Neural cell (in vitro differentiated cells): ENCODE results near the gene LDLRAD4. TPM values are rescaled to one million over a fixed set of nuclear protein-coding genes. Genes with fewer than 3 reads are reported as not detected.
A peak's percentile ranks its signal among the peaks of the same experiment; 100 is the strongest.

Experiments
- H2AFZ ChIP-seq: fragments of 200-600, 300-800 bp; sonication (generic), shearing (Covaris generic); 2 replicates; pipeline ENCODE4 v1.6.0; 2014; ENCODE audit warnings: low read depth, mild to moderate bottlenecking, antibody characterized with exemption, low read length, moderate library complexity
- H3F3A ChIP-seq: fragments of 200-600 bp; shearing (Covaris generic); 2 replicates; pipeline ENCODE4 v1.6.1; 2016; ENCODE audit warnings: mild to moderate bottlenecking, moderate library complexity, mixed read lengths, antibody characterized with exemption, low read length; ENCODE audit not compliant: insufficient read depth, poor library complexity, severe bottlenecking
- H3K27ac ChIP-seq: fragments of 200-600, 300-800 bp; sonication (generic), shearing (Covaris generic); 2 replicates; pipeline ENCODE4 v1.5.1; 2014; ENCODE audit warnings: mild to moderate bottlenecking, low read length, moderate library complexity
- H3K27me3 ChIP-seq: fragments of 300-800, 200-600 bp; sonication (generic), shearing (Covaris generic); 2 replicates; pipeline ENCODE4 v1.6.0; 2014; ENCODE audit warnings: mild to moderate bottlenecking, low read depth, low read length, moderate library complexity; ENCODE audit not compliant: insufficient read depth
- H3K36me3 ChIP-seq: fragments of 300-800, 200-600 bp; sonication (generic), shearing (Covaris generic); 2 replicates; pipeline ENCODE4 v1.5.1; 2014; ENCODE audit warnings: mild to moderate bottlenecking, antibody characterized with exemption, low read length, moderate library complexity; ENCODE audit not compliant: insufficient read depth
- H3K4me2 ChIP-seq: fragments of 300-800, 200-600 bp; sonication (generic), shearing (Covaris generic); 2 replicates; pipeline ENCODE4 v1.6.0; 2014; ENCODE audit warnings: mild to moderate bottlenecking, low read length
- H3K4me3 ChIP-seq: fragments of 300-800, 200-600 bp; sonication (generic), shearing (Covaris generic); 2 replicates; pipeline ENCODE4 v1.5.1; 2014; ENCODE audit warnings: mild to moderate bottlenecking, low read length, moderate library complexity
- H3K79me2 ChIP-seq: fragments of 200-600 bp; shearing (Covaris generic); replicated peaks from 2 replicates; pipeline ENCODE4 v1.6.0; 2014; ENCODE audit warnings: mild to moderate bottlenecking, low read length, moderate library complexity; ENCODE audit not compliant: insufficient read depth
- H3K9ac ChIP-seq: fragments of 300-800, 200-600 bp; sonication (generic), shearing (Covaris generic); 2 replicates; pipeline ENCODE4 v1.6.1; 2016; ENCODE audit warnings: mild to moderate bottlenecking, low read length, mixed read lengths
- H3K9me2 ChIP-seq: fragments of 200-600 bp; shearing (Covaris generic); 2 replicates; pipeline ENCODE4 v1.6.1; 2016; ENCODE audit warnings: mild to moderate bottlenecking, low read length, mixed read lengths; ENCODE audit not compliant: insufficient read depth
- H3K9me3 ChIP-seq: fragments of 200-600, 300-800 bp; sonication (generic), shearing (Covaris generic); 2 replicates; pipeline ENCODE4 v1.6.1; 2016; ENCODE audit warnings: mild to moderate bottlenecking, mixed run types, low read length, moderate library complexity, mixed read lengths
- H4K20me1 ChIP-seq: fragments of 200-600 bp; shearing (Covaris generic); 2 replicates; pipeline ENCODE4 v1.6.1; 2016; ENCODE audit warnings: mild to moderate bottlenecking, mixed run types; ENCODE audit not compliant: insufficient read depth
- EP300 ChIP-seq: fragments of 450-650 bp; conservative IDR thresholded peaks from 2 replicates; pipeline ENCODE4 v1.6.1; 2014; ENCODE audit warnings: antibody characterized with exemption, mild to moderate bottlenecking, moderate library complexity; ENCODE audit not compliant: poor library complexity, severe bottlenecking
- EZH2 ChIP-seq: fragments of 200-600, 300-800 bp; shearing (Covaris generic), sonication (generic); IDR thresholded peaks from 2 replicates; pipeline ENCODE4 v1.6.1; 2014; ENCODE audit warnings: antibody characterized with exemption, low read length, borderline replicate concordance, mild to moderate bottlenecking; ENCODE audit not compliant: insufficient read depth, poor library complexity, severe bottlenecking
- MXI1 ChIP-seq: fragments of 450-650 bp; conservative IDR thresholded peaks from 2 replicates; pipeline ENCODE4 v1.6.1; 2014; ENCODE audit warnings: antibody characterized with exemption, mild to moderate bottlenecking; ENCODE audit not compliant: poor library complexity, severe bottlenecking
- POLR2AphosphoS5 ChIP-seq: IDR thresholded peaks from 2 replicates; pipeline ENCODE4 v1.6.1; 2012
- RAD21 ChIP-seq: fragments of 450-650 bp; conservative IDR thresholded peaks from 2 replicates; pipeline ENCODE4 v1.6.1; 2014; ENCODE audit warnings: antibody characterized with exemption, mild to moderate bottlenecking, moderate library complexity
- REST ChIP-seq: IDR thresholded peaks from 2 replicates; pipeline ENCODE4 v1.6.1; 2012; ENCODE audit warnings: borderline replicate concordance
- SMC3 ChIP-seq: fragments of 450-650 bp; conservative IDR thresholded peaks from 2 replicates; pipeline ENCODE4 v1.6.1; 2014; ENCODE audit warnings: antibody characterized with exemption, mild to moderate bottlenecking, moderate library complexity; ENCODE audit not compliant: poor library complexity
- TAF1 ChIP-seq: IDR thresholded peaks from 2 replicates; pipeline ENCODE4 v1.6.1; 2012; ENCODE audit warnings: low read depth
- polyA plus RNA-seq: library from polyadenylated mRNA; depleted of rRNA; stranded (reverse); fragments of >200 nt; gene quantifications from 2 replicates; pipeline ENCODE4 v1.2.3, GENCODE V29; 2014
- TF ChIP-seq, protein P1 (sequence below): fragments of 450-650 bp; IDR thresholded peaks from 2 replicates; pipeline ENCODE4 v1.5.1; 2014; ENCODE audit warnings: antibody characterized with exemption, mild to moderate bottlenecking, moderate library complexity; ENCODE audit not compliant: poor library complexity, severe bottlenecking

The LDLRAD4 gene
- polyA plus RNA-seq, 1 donor from 2014 or later: 3.7 TPM

GRCh38 chr18:13219593-13220159 lies 1.1 kb downstream of the LDLRAD4 start:
- no peak overlapping the region for H3K9ac ChIP-seq
- H3K9me3 ChIP-seq: no peaks in the 10 kb centered on the region
- H3K36me3 ChIP-seq: no peaks in the 10 kb centered on the region
- H3K4me3 ChIP-seq: peak overlapping the region; percentile 87
- H3K4me2 ChIP-seq: no peak overlapping the region
- no peaks in the 10 kb centered on the region for H3K9me2 ChIP-seq
- H4K20me1 ChIP-seq: no peaks in the 10 kb centered on the region
- no peaks in the 10 kb centered on the region for H3F3A ChIP-seq
- no peak overlapping the region for H3K27ac ChIP-seq
- no peak overlapping the region for H2AFZ ChIP-seq
- no peaks in the 10 kb centered on the region for H3K79me2 ChIP-seq
- TF ChIP-seq TAF1 (no peak), RAD21 (no peak), MXI1 (no peak), EZH2 (no peak), EP300 (no peak), SMC3 (no peak), REST (no peak), POLR2AphosphoS5 (no peak)
- TF ChIP-seq, protein P1, sequence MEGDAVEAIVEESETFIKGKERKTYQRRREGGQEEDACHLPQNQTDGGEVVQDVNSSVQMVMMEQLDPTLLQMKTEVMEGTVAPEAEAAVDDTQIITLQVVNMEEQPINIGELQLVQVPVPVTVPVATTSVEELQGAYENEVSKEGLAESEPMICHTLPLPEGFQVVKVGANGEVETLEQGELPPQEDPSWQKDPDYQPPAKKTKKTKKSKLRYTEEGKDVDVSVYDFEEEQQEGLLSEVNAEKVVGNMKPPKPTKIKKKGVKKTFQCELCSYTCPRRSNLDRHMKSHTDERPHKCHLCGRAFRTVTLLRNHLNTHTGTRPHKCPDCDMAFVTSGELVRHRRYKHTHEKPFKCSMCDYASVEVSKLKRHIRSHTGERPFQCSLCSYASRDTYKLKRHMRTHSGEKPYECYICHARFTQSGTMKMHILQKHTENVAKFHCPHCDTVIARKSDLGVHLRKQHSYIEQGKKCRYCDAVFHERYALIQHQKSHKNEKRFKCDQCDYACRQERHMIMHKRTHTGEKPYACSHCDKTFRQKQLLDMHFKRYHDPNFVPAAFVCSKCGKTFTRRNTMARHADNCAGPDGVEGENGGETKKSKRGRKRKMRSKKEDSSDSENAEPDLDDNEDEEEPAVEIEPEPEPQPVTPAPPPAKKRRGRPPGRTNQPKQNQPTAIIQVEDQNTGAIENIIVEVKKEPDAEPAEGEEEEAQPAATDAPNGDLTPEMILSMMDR: no peak
- peaks cover 21% of the 10 kb centered on the region for H3K27me3 ChIP-seq

- Histone ChIP-seq H3K9ac (no peak overlapping the region), H3K27ac (no peak overlapping the region), H2AFZ (no peak overlapping the region), H3K4me2 (no peak overlapping the region), H3K9me2 (no peaks in the 10 kb centered on the region), H4K20me1 (no peaks in the 10 kb centered on the region), H3K27me3 (peaks cover 21% of the 10 kb centered on the region), H3K4me3 (peak overlapping the region; percentile 87), H3K9me3 (no peaks in the 10 kb centered on the region), H3F3A (no peaks in the 10 kb centered on the region), H3K36me3 (no peaks in the 10 kb centered on the region), H3K79me2 (no peaks in the 10 kb centered on the region)
- TF ChIP-seq SMC3 (no peak), EP300 (no peak), REST (no peak), MXI1 (no peak), POLR2AphosphoS5 (no peak), RAD21 (no peak), TAF1 (no peak), EZH2 (no peak)
- TF ChIP-seq, protein P1: no peak
These were observed 1.9 kb downstream of the LDLRAD4 start for GRCh38 chr18:13220361-13220991.
